Hepatocyte (in vitro differentiated cells): Measurements from ENCODE around the gene PITX3. TPM values are rescaled to one million over a fixed set of nuclear protein-coding genes. Genes with fewer than 3 reads are reported as not detected.

Experiments used
- DNase-seq: peaks from one replicate; pipeline ENCODE4 v3.0.0-alpha.2; 2016; ENCODE audit warnings: low spot score
- H2AFZ ChIP-seq: fragments of 200-600 bp; sonication (generic); 2 replicates; pipeline ENCODE4 v1.6.0; 2016; ENCODE audit warnings: antibody characterized with exemption, mild to moderate bottlenecking
- H3K27ac ChIP-seq: fragments of 200-600 bp; sonication (generic); 2 replicates; pipeline ENCODE4 v1.5.1; 2016; ENCODE audit warnings: mild to moderate bottlenecking
- H3K27me3 ChIP-seq: fragments of 200-600 bp; sonication (generic); 2 replicates; pipeline ENCODE4 v1.6.1; 2016
- H3K36me3 ChIP-seq: fragments of 200-600 bp; sonication (generic); replicated peaks from 2 replicates; pipeline ENCODE4 v1.5.1; 2016; ENCODE audit warnings: low read depth; ENCODE audit not compliant: insufficient read depth
- H3K4me1 ChIP-seq: fragments of 200-600 bp; sonication (generic); 2 replicates; pipeline ENCODE4 v1.5.1; 2016; ENCODE audit warnings: mild to moderate bottlenecking, moderate library complexity; ENCODE audit not compliant: insufficient read depth
- H3K4me2 ChIP-seq: fragments of 200-600 bp; sonication (generic); 2 replicates; pipeline ENCODE4 v1.6.0; 2016
- H3K4me3 ChIP-seq: fragments of 200-600 bp; sonication (generic); 2 replicates; pipeline ENCODE4 v1.5.1; 2016; ENCODE audit warnings: mild to moderate bottlenecking
- H3K79me2 ChIP-seq: fragments of 200-600 bp; sonication (generic); 2 replicates; pipeline ENCODE4 v1.6.0; 2017; ENCODE audit warnings: mild to moderate bottlenecking
- H3K9me2 ChIP-seq: fragments of 200-600 bp; sonication (generic); replicated peaks from 2 replicates; pipeline ENCODE4 v1.6.0; 2017; ENCODE audit warnings: mild to moderate bottlenecking; ENCODE audit not compliant: insufficient read depth
- H3K9me3 ChIP-seq: fragments of 200-600 bp; sonication (generic); 2 replicates; pipeline ENCODE4 v1.5.1; 2016; ENCODE audit warnings: low read depth, mild to moderate bottlenecking
- H4K20me1 ChIP-seq: fragments of 200-600 bp; sonication (generic); 2 replicates; pipeline ENCODE4 v1.6.0; 2016; ENCODE audit warnings: mild to moderate bottlenecking; ENCODE audit not compliant: insufficient read depth, poor library complexity, severe bottlenecking
- CTCF ChIP-seq: fragments of 200-600 bp; sonication (generic); IDR thresholded peaks from 2 replicates; pipeline ENCODE4 v1.5.1; 2016; ENCODE audit warnings: antibody characterized with exemption, mild to moderate bottlenecking; ENCODE audit not compliant: poor library complexity
- EZH2 ChIP-seq: fragments of 200-600 bp; sonication (generic); IDR thresholded peaks from 2 replicates; pipeline ENCODE4 v1.6.1; 2016; ENCODE audit warnings: antibody characterized with exemption, mild to moderate bottlenecking, borderline replicate concordance
- EZH2phosphoT487 ChIP-seq: fragments of 200-600 bp; sonication (generic); IDR thresholded peaks from one replicate; pipeline ENCODE4 v1.6.1; 2018; ENCODE audit warnings: antibody characterized with exemption, mild to moderate bottlenecking, low read depth, moderate library complexity; ENCODE audit not compliant: unreplicated experiment, severe bottlenecking
- WGBS: methylation state at CpG from one replicate; pipeline ENCODE4 v1.1.6; 2016; ENCODE audit warnings: low lambda C conversion rate; ENCODE audit errors: missing lambda C conversion rate; 5-methylcytosine and 5-hydroxymethylcytosine counted together
- polyA plus RNA-seq: library from polyadenylated mRNA; unstranded; fragments of >200 nt; fragmentation: Nextera tagmentation; extraction: Ambion mirVana; gene quantifications from 2 replicates; pipeline ENCODE4 v1.2.1, GENCODE V29; 2016
- total RNA-seq: library from RNA; depleted of rRNA; stranded (reverse); fragments of >200 nt; gene quantifications from 2 replicates; pipeline ENCODE4 v1.2.3, GENCODE V29; 2014

Gene PITX3
- total and polyA plus RNA-seq, 2 experiments from 2014 or later = 0.52 TPM; not detected in 1

GRCh38 chr10:102211615-102212299 is 29.6 kb downstream of the PITX3 start:
- Histone ChIP-seq H3K9me3 (no peaks in the 10 kb centered on the region), H2AFZ (no peak overlapping the region), H3K9me2 (no peaks in the 10 kb centered on the region), H3K4me3 (no peak overlapping the region), H3K27me3 (no peaks in the 10 kb centered on the region), H3K4me1 (no peaks in the 10 kb centered on the region), H3K36me3 (no peaks in the 10 kb centered on the region), H3K27ac (no peak overlapping the region), H3K79me2 (no peaks in the 10 kb centered on the region), H4K20me1 (no peaks in the 10 kb centered on the region), H3K4me2 (no peak overlapping the region)
- no peak for DNase-seq
- 92% methylated on average over 3 of the region's 3 CpGs for WGBS
- TF ChIP-seq EZH2 (no peak), EZH2phosphoT487 (no peak), CTCF (no peak)

- H3K4me2 ChIP-seq = no peak overlapping the region
- H3K79me2 ChIP-seq = no peaks in the 10 kb centered on the region
- H3K27ac ChIP-seq = no peak overlapping the region
- H3K27me3 ChIP-seq = no peaks in the 10 kb centered on the region
- no peaks in the 10 kb centered on the region for H3K9me2 ChIP-seq
- no peak for DNase-seq
- no peaks in the 10 kb centered on the region for H3K4me1 ChIP-seq
- H3K36me3 ChIP-seq = no peaks in the 10 kb centered on the region
- TF ChIP-seq EZH2phosphoT487 = no peak
- TF ChIP-seq CTCF = no peak
- TF ChIP-seq EZH2 = no peak
- no peaks in the 10 kb centered on the region for H4K20me1 ChIP-seq
- no peak overlapping the region for H2AFZ ChIP-seq
- WGBS = 74% methylated on average over 5 of the region's 5 CpGs
- H3K9me3 ChIP-seq = no peaks in the 10 kb centered on the region
- H3K4me3 ChIP-seq = no peak overlapping the region
Measured at GRCh38 chr10:102208311-102209035, 32.8 kb downstream of the PITX3 start.

- H3K9me3 ChIP-seq = no peaks in the 10 kb centered on the region
- TF ChIP-seq EZH2phosphoT487 (no peak), EZH2 (no peak), CTCF (no peak)
- 39% methylated on average over 1 of the region's 1 CpG for WGBS
- DNase-seq = no peak
- no peaks in the 10 kb centered on the region for H3K9me2 ChIP-seq
- H3K27ac ChIP-seq = no peak overlapping the region
- no peak overlapping the region for H3K4me3 ChIP-seq
- no peak overlapping the region for H2AFZ ChIP-seq
- no peaks in the 10 kb centered on the region for H3K36me3 ChIP-seq
- H3K4me1 ChIP-seq = no peaks in the 10 kb centered on the region
- no peaks in the 10 kb centered on the region for H4K20me1 ChIP-seq
- H3K27me3 ChIP-seq = no peaks in the 10 kb centered on the region
- no peaks in the 10 kb centered on the region for H3K79me2 ChIP-seq
- H3K4me2 ChIP-seq = no peak overlapping the region
Measured at GRCh38 chr10:102202386-102202785, 38.9 kb downstream of the PITX3 start.
